GM12874 (cell line): Measurements from ENCODE around the gene NAIF1.

Experiments used
- TF ChIP-seq, protein P1 (sequence below): IDR thresholded peaks from 2 replicates; pipeline ENCODE4 v1.5.1; 2011; ENCODE audit warnings: low read depth, mild to moderate bottlenecking, control low read depth, low read length, moderate library complexity; ENCODE audit not compliant: insufficient read depth

The NAIF1 gene

DNA sequence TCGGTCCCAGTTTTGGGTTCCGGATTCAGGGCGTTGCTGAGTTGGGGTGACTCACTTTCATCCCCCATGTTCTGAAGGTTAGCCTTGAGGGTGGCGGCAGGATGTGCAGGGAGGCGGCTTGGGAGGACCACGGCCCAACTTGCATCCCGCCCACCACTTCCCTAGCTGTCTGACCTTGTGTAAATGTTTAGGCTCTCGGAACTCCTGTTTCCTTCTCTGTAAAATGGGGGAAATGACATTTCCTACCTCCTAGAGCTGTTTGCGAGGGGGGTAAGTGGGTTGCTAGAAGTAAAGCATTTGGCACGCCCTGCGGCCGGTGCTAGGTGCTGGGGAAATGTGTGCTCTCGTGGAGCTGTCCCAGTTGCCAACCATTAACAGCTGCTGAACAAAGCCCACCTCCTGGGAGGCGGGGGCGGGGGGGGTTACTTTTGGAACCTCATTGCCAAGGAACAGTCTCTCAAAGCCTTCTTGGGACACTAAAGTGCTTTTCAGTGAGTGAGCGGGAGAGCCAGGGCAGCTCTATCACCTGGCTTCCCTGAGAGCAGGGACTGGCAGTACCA lies 32.9 kb upstream of the NAIF1 start:
- TF ChIP-seq, protein P1, sequence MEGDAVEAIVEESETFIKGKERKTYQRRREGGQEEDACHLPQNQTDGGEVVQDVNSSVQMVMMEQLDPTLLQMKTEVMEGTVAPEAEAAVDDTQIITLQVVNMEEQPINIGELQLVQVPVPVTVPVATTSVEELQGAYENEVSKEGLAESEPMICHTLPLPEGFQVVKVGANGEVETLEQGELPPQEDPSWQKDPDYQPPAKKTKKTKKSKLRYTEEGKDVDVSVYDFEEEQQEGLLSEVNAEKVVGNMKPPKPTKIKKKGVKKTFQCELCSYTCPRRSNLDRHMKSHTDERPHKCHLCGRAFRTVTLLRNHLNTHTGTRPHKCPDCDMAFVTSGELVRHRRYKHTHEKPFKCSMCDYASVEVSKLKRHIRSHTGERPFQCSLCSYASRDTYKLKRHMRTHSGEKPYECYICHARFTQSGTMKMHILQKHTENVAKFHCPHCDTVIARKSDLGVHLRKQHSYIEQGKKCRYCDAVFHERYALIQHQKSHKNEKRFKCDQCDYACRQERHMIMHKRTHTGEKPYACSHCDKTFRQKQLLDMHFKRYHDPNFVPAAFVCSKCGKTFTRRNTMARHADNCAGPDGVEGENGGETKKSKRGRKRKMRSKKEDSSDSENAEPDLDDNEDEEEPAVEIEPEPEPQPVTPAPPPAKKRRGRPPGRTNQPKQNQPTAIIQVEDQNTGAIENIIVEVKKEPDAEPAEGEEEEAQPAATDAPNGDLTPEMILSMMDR = no peak

GRCh38 chr9:128099231-128099931 lies 32.3 kb upstream of the NAIF1 start:
- TF ChIP-seq, protein P1 = no peak

GRCh38 chr9:128098297-128099230 lies 31.4 kb upstream of the NAIF1 start:
- TF ChIP-seq, protein P1 = no peak

GRCh38 chr9:128097543-128098296 lies 30.6 kb upstream of the NAIF1 start:
- TF ChIP-seq, protein P1 = no peak

- TF ChIP-seq, protein P1 = no peak
These were observed 29.8 kb upstream of the NAIF1 start for GRCh38 chr9:128096616-128097536.

DNA sequence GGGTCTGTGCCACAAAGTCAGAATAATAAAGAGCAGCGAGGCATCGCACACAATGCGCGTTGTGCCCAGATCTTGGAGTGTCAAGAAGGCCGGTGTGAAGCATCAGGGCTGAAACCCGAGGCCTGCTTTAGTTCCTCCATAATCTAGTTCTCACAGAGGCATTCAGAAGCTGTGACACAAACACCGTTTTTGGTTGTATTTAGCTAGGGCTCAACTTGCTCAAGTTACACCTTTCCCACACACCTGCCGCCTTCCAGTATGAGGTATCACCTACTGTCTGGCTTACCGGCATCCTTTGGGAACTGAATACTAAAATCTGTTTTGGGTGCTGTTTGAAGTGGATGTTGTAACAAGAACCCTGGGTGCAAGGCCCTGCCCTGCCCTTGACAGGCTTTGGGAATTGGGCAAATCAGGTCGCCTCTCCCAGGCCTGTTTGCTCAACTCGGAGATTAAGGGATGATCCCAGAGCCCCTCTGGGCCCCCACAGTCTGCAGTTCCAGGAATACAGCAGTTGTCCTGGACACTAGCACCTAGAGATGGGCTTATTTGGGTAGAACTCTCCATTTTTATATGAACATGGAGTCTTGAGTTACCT lies 27.9 kb upstream of the NAIF1 start:
- TF ChIP-seq, protein P1 = no peak
